ENCODE data around the gene SMIM35.
A peak's percentile ranks its signal among the peaks of the same experiment; 100 is the strongest.

Gene SMIM35

GRCh38 chr11:118108513-118108912 is 21.8 kb upstream of the SMIM35 start:
- DNase-seq: no peak

GRCh38 chr11:118106789-118107335 is 20.1 kb upstream of the SMIM35 start:
- DNase-seq: no peak

GRCh38 chr11:118105657-118106305 is 19.0 kb upstream of the SMIM35 start:
- DNase-seq: no peak

GRCh38 chr11:118104491-118104890 is 17.7 kb upstream of the SMIM35 start:
- DNase-seq: no peak

GRCh38 chr11:118102721-118103261 is 16.0 kb upstream of the SMIM35 start:
- DNase-seq: no peak

GRCh38 chr11:118100691-118101232 is 14.0 kb upstream of the SMIM35 start:
- DNase-seq: no peak

GRCh38 chr11:118099838-118100556 is 13.2 kb upstream of the SMIM35 start:
- no peak for DNase-seq

GRCh38 chr11:118098996-118099837 is 12.5 kb upstream of the SMIM35 start:
- DNase-seq: no peak

GRCh38 chr11:118095967-118096367 is 9.2 kb upstream of the SMIM35 start:
- no peak for DNase-seq

GRCh38 chr11:118095493-118095892 is 8.7 kb upstream of the SMIM35 start:
- DNase-seq: no peak

GRCh38 chr11:118092907-118093571 is 6.3 kb upstream of the SMIM35 start:
- DNase-seq: no peak

- DNase-seq: no peak
Observed at GRCh38 chr11:118091690-118092089, 4.9 kb upstream of the SMIM35 start.

- no peak for DNase-seq
Observed at GRCh38 chr11:118090545-118091162, 3.9 kb upstream of the SMIM35 start.

- DNase-seq: peak; percentile 32
Observed at GRCh38 chr11:118088531-118088930, 1.8 kb upstream of the SMIM35 start.

GRCh38 chr11:118087931-118088330 is 1.2 kb upstream of the SMIM35 start:
- no peak for DNase-seq

- no peak for DNase-seq
Observed at GRCh38 chr11:118084656-118085055, 2.1 kb downstream of the SMIM35 start.

GRCh38 chr11:118084247-118084646 is 2.5 kb downstream of the SMIM35 start:
- DNase-seq: peak; percentile 67

GRCh38 chr11:118082880-118083552 is 3.7 kb downstream of the SMIM35 start:
- no peak for DNase-seq

- no peak for DNase-seq
Observed at GRCh38 chr11:118081241-118081958, 5.4 kb downstream of the SMIM35 start.

- no peak for DNase-seq
Observed at GRCh38 chr11:118080296-118080695, 6.5 kb downstream of the SMIM35 start.

All from RPMI8226 (cell line).